Activated CD4-positive, alpha-beta T cell treated with anti-CD3 and anti-CD28 coated beads, Interleukin-2, amount 50 U/mL, for 1 hour (primary cell): ENCODE data around the gene LTB4R2.
A peak's percentile ranks its signal among the peaks of the same experiment; 100 is the strongest.
"Not testable (repeated sequence)": the region's sequence is repeated elsewhere in the genome, so short reads cannot be mapped to it uniquely, and the experiment has no call there.

Experiments used
- DNase-seq: peaks from one replicate; pipeline ENCODE4 v3.0.0-alpha.2; 2020

Gene LTB4R2

GRCh38 chr14:24321212-24321975, 11.5 kb downstream of the LTB4R2 start:
- DNase-seq: no peak

GRCh38 chr14:24322672-24323071, 12.7 kb downstream of the LTB4R2 start:
- DNase-seq: no peak

- no peak for DNase-seq
Measured at GRCh38 chr14:24323341-24323740, 13.4 kb downstream of the LTB4R2 start.

- no peak for DNase-seq
Measured at GRCh38 chr14:24324024-24324423, 14.1 kb downstream of the LTB4R2 start.

- no peak for DNase-seq
Measured at GRCh38 chr14:24325041-24325530, 15.1 kb downstream of the LTB4R2 start.

GRCh38 chr14:24325963-24326362, 16.0 kb downstream of the LTB4R2 start:
- no peak for DNase-seq

GRCh38 chr14:24327303-24327702, 17.4 kb downstream of the LTB4R2 start:
- no peak for DNase-seq

- DNase-seq: not testable (repeated sequence)
Measured at GRCh38 chr14:24327914-24328313, 18.0 kb downstream of the LTB4R2 start.

- DNase-seq: no peak
Measured at GRCh38 chr14:24329073-24329663, 19.2 kb downstream of the LTB4R2 start.

- DNase-seq: peak; percentile 48
Measured at GRCh38 chr14:24329736-24330135, 19.8 kb downstream of the LTB4R2 start.

- no peak for DNase-seq
Measured at GRCh38 chr14:24330973-24331674, 21.2 kb downstream of the LTB4R2 start.

- DNase-seq: no peak
Measured at GRCh38 chr14:24331731-24332267, 21.9 kb downstream of the LTB4R2 start.

- peak; percentile 84 for DNase-seq
Measured at GRCh38 chr14:24332268-24332993, 22.5 kb downstream of the LTB4R2 start.

- peak; percentile 18 for DNase-seq
Measured at GRCh38 chr14:24334431-24335291, 24.7 kb downstream of the LTB4R2 start, which contains the start of gene ADCY4. TSS of gene ADCY4 (minus strand) at chr14:24335071. CDS start at chr14:24334652, 419 bp downstream.

GRCh38 chr14:24335461-24336171, 25.7 kb downstream of the LTB4R2 start:
- no peak for DNase-seq

GRCh38 chr14:24337144-24337823, 27.3 kb downstream of the LTB4R2 start:
- DNase-seq: no peak

GRCh38 chr14:24337824-24338175, 27.9 kb downstream of the LTB4R2 start:
- DNase-seq: no peak

- no peak for DNase-seq
Measured at GRCh38 chr14:24338843-24339242, 28.9 kb downstream of the LTB4R2 start.

- DNase-seq: peak; percentile 65
Measured at GRCh38 chr14:24339284-24340151, 29.6 kb downstream of the LTB4R2 start, which contains the start of gene RIPK3. TSS of gene RIPK3 (minus strand) at chr14:24339991. CDS start at chr14:24339826, 165 bp downstream.
